GM21390 (cell line): ENCODE data around the gene SLC13A3.

Experiments used
- ATAC-seq: cut with Tn5 transposase; IDR thresholded peaks from one replicate; pipeline ENCODE4 v1.9.1; 2021; ENCODE audit not compliant: unreplicated experiment

The SLC13A3 gene

GRCh38 chr20:46543033-46543432, 108.2 kb downstream of the SLC13A3 start:
- ATAC-seq: no peak

GRCh38 chr20:46541229-46541935, 109.9 kb downstream of the SLC13A3 start:
- ATAC-seq: no peak

GRCh38 chr20:46539113-46539512, 112.1 kb downstream of the SLC13A3 start:
- no peak for ATAC-seq

GRCh38 chr20:46530640-46531039, 120.6 kb downstream of the SLC13A3 start:
- ATAC-seq: no peak

GRCh38 chr20:46523696-46524328, 127.4 kb downstream of the SLC13A3 start:
- ATAC-seq: no peak

GRCh38 chr20:46523108-46523507, 128.2 kb downstream of the SLC13A3 start:
- no peak for ATAC-seq

GRCh38 chr20:46520976-46521579, 130.2 kb downstream of the SLC13A3 start:
- no peak for ATAC-seq

- no peak for ATAC-seq
Observed at GRCh38 chr20:46520540-46520939, 130.7 kb downstream of the SLC13A3 start.

GRCh38 chr20:46519471-46520068, 131.7 kb downstream of the SLC13A3 start:
- ATAC-seq: no peak

- no peak for ATAC-seq
Observed at GRCh38 chr20:46512943-46513844, 138.1 kb downstream of the SLC13A3 start, which contains the start of gene ZNF334. Gene ZNF334, minus strand, starts transcription at chr20:46513559. Its CDS starts 1,457 bp downstream, at chr20:46512102.

GRCh38 chr20:46509523-46509922, 141.7 kb downstream of the SLC13A3 start:
- ATAC-seq: no peak
